K562 (cell line): ENCODE results near the gene FBXO10. TPM values are rescaled to one million over a fixed set of nuclear protein-coding genes. Genes with fewer than 3 reads are reported as not detected.

Experiments
- ARID4B ChIP-seq: sonication (generic); formaldehyde crosslinking; IDR thresholded peaks from 2 replicates; pipeline ENCODE4 v1.8.0; 2022; ENCODE audit warnings: mild to moderate bottlenecking, missing genetic modification reagents
- LEF1 ChIP-seq: fragments of 450-650 bp; IDR thresholded peaks from 2 replicates; pipeline ENCODE4 v1.6.1; 2016; ENCODE audit warnings: mild to moderate bottlenecking
- TAF9B ChIP-seq: fragments of 450-650 bp; IDR thresholded peaks from 2 replicates; pipeline ENCODE4 v1.6.1; 2018; ENCODE audit warnings: mild to moderate bottlenecking; ENCODE audit not compliant: partially characterized antibody
- ZNF23 ChIP-seq: fragments of 250-450 bp; sonication (Bioruptor Pico); IDR thresholded peaks from 2 replicates; pipeline ENCODE4 v1.4.0; 2020; ENCODE audit warnings: mild to moderate bottlenecking
- polyA plus RNA-seq, 8 experiments: library from polyadenylated mRNA; depleted of rRNA in 4 of 8; stranded (reverse) in 5 of 8; unstranded in 3 of 8; fragments of >200 nt; fragmentation: Nextera tagmentation in 2 of 8; fragmentation: Illumina TruSeq in 1 of 8; extraction: Ambion mirVana in 2 of 8; extraction: Trizol in 1 of 8; gene quantifications; 2 replicates each; pipeline versions ENCODE4 v1.2.1 to v1.2.3, GENCODE V29; 2011 to 2014; ENCODE audit warnings: inconsistent platforms in 1 of 8, missing spikeins in 1 of 8
- total RNA-seq, 7 experiments: library from RNA; depleted of rRNA in 6 of 7; stranded (reverse); fragments of >200 nt in 6 of 7; fragmentation: Illumina TruSeq in 2 of 7; extraction: Trizol in 2 of 7; gene quantifications; 2 replicates each; pipeline versions ENCODE4 v1.2.1 to v1.2.3, GENCODE V29; 2011 to 2021; ENCODE audit warnings: low replicate concordance in 1 of 7

Gene FBXO10
- total and polyA plus RNA-seq, 9 of the 15 experiments (the other 6 are each of a cell fraction or from before 2014, with no cell fraction given) = 0.84 to 9.9 (median 6.0) TPM

GRCh38 chr9:37465249-37466036, 110.7 kb downstream of the FBXO10 start, which contains the start of gene ZBTB5 (continued):
- TF ChIP-seq ARID4B (no peak; the same call in 1 of the 2 replicates), LEF1 (no peak), TAF9B (no peak), ZNF23 (CRISPR knock-in tag) (no peak)
